Left kidney (tissue), 2 donors: ENCODE measurements around the gene DTX1. TPM values are rescaled to one million over a fixed set of nuclear protein-coding genes. Genes with fewer than 3 reads are reported as not detected.

Experiments used
- DNase-seq: peaks from one replicate; pipeline ENCODE4 v3.0.0-alpha.2; 2013
- polyA plus RNA-seq: library from polyadenylated mRNA; unstranded; fragments of 120-200 nt; gene quantifications from one replicate; pipeline ENCODE4 v1.2.1, GENCODE V29; 2013; ENCODE audit not compliant: insufficient read length

The DTX1 gene
- polyA plus RNA-seq, 1 donor: 12.4 TPM

DNA sequence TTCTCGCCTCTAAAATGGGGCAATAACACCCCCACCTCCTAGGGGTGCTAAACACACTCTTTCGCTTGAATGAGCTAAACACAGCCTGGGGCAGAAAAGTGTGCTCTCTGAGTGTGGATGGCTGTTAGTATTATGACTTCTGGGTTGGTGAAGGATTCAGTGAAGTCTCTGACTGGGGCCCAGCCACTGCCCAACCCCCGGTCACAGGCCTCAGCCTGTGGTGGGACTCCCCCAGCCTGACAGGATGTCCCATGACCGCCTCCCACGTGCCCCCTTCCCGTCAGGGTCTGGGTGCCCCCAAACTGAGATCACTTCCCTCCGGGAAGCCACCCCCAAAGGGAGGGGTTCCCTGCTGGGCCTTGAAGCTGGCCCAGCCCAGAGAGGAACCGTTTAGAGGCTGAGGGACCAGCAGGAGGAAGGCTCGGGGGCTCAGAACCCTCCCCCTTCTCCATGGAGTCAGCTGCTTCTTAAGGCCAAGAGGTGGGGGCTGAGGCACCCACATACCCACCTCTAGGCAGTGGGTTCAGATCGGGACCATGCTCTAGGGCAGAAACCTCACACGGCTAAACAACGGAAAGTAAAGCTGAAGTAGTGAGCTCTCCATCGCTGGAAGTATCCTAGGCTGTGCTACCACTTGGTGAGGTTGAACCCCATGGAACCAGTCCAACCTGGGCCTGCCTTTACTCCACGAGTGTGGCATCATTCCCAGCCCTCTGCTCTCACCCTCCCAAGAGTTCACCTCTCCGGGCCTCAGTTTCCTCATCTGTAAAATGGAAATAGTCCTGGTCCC is 13.8 kb downstream of the DTX1 start:
- no peak for DNase-seq

DNA sequence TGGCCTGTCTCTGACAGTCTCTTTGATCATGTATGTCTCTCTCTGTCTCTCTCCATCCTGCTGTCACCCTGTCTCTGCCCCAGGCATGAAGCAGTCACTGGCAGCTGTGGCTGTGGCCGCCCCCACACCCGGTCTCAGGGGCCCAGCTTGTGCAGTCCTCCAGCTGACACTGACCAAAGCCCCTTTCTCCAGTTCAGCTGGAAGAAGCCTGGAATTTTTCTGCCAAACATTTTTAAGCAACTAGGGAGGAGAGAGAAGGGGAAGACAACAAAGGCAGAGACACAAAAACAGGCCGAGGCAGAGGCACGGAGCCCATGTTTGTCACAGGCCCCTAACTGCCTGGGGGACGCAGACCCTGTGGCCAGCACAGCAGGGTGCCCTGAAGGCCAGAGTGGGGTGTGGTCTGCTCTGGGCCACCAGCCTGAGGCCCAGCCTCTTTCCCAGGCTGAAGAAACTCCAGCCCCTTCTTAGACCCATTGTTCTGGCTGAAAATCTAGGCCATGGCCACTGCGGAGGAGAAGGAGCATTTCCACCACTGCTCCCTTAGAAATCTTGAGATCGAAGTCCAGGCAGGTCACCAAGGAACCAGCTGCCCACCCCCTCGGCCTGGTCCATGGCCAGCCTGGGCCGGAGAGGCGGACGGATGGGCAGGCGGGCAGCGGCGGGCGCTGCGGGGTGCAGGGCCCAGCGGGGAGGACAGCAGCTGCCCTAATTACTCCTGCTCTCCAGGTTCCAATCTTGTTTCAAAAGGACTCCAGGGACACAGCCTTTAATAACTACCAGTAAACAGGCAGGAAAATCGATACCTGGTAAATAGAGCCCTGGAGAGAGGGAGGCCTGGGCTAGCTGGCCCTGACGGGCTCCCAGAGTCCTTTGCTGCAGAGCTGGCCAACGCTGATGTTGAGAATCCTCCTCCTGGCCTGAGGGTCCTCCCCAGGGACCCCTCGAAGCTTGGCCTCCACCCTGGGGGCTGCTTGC is 14.9 kb downstream of the DTX1 start:
- no peak for DNase-seq

GRCh38 chr12:113072136-113072535 is 15.6 kb downstream of the DTX1 start:
- DNase-seq: no peak

- no peak for DNase-seq
Measured at GRCh38 chr12:113073586-113073985, 17.1 kb downstream of the DTX1 start.

DNA sequence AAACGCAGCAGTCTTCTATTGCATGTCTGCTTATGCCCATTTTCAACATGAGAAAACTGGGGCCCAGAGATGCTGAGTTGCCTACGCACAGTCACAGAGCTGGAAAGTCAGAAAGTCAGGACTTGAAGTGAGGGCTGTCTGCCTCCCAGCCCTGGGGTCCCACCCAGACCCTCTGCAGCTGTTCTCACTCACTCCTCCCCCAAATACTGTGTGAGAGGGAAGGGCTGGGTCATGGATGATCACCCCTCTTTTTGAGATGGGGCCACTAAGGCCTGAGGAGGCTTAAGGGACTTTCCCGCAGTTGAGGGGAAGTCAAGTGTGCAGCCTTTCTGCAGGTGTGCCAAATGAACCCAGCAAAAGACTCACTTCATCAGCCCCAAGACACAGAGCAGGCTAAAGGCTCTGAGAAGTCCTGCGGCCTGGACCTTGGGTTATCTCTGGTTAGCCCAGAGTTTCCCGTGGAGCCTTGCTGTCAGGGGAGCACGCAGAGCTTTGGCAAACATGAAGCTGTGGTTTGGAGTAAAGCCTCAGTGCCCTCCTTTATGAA is 18.7 kb downstream of the DTX1 start:
- DNase-seq: no peak

GRCh38 chr12:113077057-113077858 is 20.7 kb downstream of the DTX1 start:
- DNase-seq: no peak

DNA sequence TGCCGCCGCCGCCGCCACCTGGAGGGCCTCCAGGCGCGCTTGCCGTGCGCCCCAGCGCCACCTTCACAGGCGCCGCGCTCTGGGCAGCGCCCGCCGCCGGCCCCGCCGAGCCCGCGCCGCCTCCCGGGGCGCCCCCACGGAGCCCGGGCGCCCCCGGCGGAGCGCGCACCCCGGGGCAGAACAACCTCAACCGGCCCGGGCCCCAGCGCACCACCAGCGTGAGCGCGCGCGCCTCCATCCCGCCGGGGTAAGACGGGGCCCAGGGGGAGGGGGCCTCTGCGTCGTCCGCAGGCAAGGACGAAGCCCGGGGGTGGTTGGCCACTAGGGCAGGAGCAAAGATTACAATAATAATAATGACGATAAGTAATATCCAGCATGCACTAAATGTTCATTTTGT is 21.3 kb downstream of the DTX1 start:
- DNase-seq: no peak

DNA sequence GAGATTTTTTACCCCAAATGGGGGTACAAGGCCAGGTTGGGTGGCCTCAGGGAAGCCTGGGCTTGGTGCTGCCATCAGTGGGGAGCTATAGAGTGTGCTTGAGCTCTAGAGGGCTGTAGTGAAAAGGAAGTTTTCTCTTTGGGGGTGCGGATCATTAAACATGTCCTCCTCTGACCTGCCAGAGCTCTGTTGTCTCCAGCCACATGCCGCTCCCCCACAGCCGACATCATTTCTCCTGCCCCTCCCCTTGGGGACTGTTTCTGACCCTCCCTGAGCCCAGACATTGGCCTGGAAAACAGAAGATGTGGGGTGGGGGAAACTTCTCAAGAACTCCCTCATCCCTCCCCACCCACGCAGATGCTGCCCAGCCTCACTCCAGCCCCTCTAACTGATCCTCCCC is 25.3 kb downstream of the DTX1 start:
- DNase-seq: peak; percentile 42

GRCh38 chr12:113082486-113083148 is 26.1 kb downstream of the DTX1 start:
- no peak for DNase-seq

GRCh38 chr12:113083863-113084435 is 27.4 kb downstream of the DTX1 start:
- no peak for DNase-seq

DNA sequence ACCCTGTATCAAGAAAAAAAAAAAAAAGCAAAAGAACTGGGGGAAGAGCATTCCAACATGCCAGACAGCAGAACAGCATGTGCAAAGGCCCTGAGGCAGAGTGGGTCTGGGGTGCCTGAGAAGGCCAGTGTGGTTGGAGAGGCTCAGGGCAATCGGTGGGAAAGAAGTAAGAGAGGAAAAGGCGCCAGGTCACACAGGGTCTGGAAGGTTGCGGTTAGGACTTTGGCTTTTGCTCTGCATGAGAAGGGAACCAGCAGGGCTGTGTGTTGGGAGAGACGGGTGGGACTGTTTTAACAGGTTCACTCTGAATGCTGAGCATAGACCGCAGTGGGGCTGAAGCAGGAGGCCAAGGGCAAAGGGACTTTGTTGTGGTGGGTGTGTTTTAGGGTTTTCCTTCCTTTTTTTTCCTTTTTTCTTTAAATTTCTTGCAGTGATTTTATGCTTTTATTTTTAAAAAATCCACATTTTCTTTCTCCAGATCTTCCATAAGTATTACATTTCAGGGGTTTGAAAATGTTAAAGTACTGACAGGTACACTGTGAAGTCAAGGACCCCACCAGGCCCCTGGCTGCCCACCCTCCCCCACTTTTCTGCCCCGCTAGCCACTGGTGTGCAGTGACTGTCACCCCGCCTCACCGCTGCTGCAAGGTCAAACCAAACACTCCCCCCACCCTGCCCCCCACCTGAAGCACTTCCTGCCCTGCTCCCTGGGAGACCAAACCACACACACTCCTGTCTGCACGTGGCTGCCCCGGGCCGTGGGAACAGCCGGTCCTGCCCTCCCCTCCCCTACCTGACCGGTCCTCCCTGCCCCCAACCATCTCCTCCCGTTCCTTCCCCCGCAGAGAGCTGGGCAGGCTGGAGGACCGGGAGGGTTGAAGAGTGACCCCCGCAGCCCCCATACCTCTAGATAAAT is 30.0 kb downstream of the DTX1 start:
- DNase-seq: no peak

GRCh38 chr12:113087193-113087592 is 30.7 kb downstream of the DTX1 start:
- no peak for DNase-seq

- DNase-seq: no peak
Measured at GRCh38 chr12:113088037-113088436, 31.5 kb downstream of the DTX1 start.

GRCh38 chr12:113088971-113089756 is 32.6 kb downstream of the DTX1 start:
- no peak for DNase-seq

DNA sequence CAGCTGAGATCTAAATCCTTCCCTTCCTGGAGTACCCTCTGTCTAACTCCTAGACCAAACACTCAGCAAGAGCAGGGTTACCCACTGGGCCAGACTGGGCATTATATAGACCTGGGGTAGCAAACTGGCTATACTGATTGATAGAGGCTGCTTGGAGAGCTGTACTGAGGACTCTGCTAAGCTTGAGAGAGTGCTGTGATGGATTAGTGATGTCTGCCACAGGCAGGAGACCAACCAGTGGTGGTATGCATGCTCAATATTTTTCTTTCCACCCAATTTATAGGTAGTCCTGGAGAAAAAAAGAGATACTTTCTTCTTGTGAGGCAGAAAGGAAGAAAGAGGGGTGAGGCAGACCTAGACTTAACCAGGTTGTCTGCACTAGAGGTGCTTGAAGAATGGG is 33.3 kb downstream of the DTX1 start:
- DNase-seq: no peak

- no peak for DNase-seq
Measured at GRCh38 chr12:113090740-113091139, 34.2 kb downstream of the DTX1 start.

DNA sequence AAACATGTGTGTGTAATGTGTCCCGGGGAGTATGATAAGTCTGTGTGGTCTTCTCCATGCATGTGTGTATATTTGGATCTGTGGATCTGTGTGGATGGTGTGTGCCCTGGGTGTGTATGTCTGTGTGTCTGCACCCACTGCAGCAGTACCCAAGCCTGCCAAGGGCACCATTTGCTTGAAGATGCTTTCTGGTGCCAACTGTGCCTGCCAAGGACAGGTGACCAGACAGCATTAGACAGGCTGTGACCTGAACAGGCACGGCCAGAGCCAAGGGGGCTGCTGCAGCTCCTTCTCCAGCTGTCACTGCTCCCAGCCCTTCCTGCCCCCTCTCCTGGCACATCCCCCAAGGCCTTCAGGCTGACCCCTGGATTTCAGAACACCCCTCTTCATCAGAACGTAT is 35.0 kb downstream of the DTX1 start:
- no peak for DNase-seq

- DNase-seq: no peak
Measured at GRCh38 chr12:113092607-113093408, 36.3 kb downstream of the DTX1 start.
